Hippocampal formation (tissue), 2 donors: ENCODE results near the gene GABARAPL2.
A peak's percentile ranks its signal among the peaks of the same experiment; 100 is the strongest.

Experiments used
- DNase-seq, 2 donors: peaks; one replicate each; lab custom pipeline; 2025; lab: John Stamatoyannopoulos, UW

GABARAPL2 gene

GRCh38 chr16:75555213-75555706 lies 10.9 kb upstream of the GABARAPL2 start:
- peak; percentile 82 to 86 for DNase-seq

- DNase-seq, result peak; percentile 93 to 96
Measured at GRCh38 chr16:75555707-75556430, 10.3 kb upstream of the GABARAPL2 start, which contains the start of gene TMEM231. Gene TMEM231, minus strand, starts transcription at chr16:75556252. Its CDS starts 43 bp downstream, at chr16:75556209.

GRCh38 chr16:75556431-75556950 lies 9.7 kb upstream of the GABARAPL2 start:
- DNase-seq, result no peak

GRCh38 chr16:75558846-75559401 lies 7.3 kb upstream of the GABARAPL2 start:
- DNase-seq, result no peak

- DNase-seq, result no peak
Measured at GRCh38 chr16:75559564-75560372, 6.4 kb upstream of the GABARAPL2 start.

- DNase-seq, result no peak
Measured at GRCh38 chr16:75565640-75566039, 539 bp upstream of the GABARAPL2 start.

- no peak for DNase-seq
Measured at GRCh38 chr16:75566758-75567255, 628 bp downstream of the GABARAPL2 start.

- no peak for DNase-seq
Measured at GRCh38 chr16:75567911-75568310, 1.7 kb downstream of the GABARAPL2 start.

- DNase-seq, result peak in 1 of 2 donors; percentile 17
Measured at GRCh38 chr16:75570396-75571065, 4.4 kb downstream of the GABARAPL2 start.

- no peak for DNase-seq
Measured at GRCh38 chr16:75572864-75573542, 6.8 kb downstream of the GABARAPL2 start.

- no peak for DNase-seq
Measured at GRCh38 chr16:75573955-75574354, 7.8 kb downstream of the GABARAPL2 start.

GRCh38 chr16:75575958-75576357 lies 9.8 kb downstream of the GABARAPL2 start:
- DNase-seq, result no peak

GRCh38 chr16:75576384-75576811 lies 10.2 kb downstream of the GABARAPL2 start:
- DNase-seq, result peak in 1 of 2 donors; percentile 12

GRCh38 chr16:75578212-75578611 lies 12.0 kb downstream of the GABARAPL2 start:
- DNase-seq, result no peak

- DNase-seq, result no peak
Measured at GRCh38 chr16:75578725-75579124, 12.5 kb downstream of the GABARAPL2 start.

- DNase-seq, result no peak
Measured at GRCh38 chr16:75579281-75579834, 13.2 kb downstream of the GABARAPL2 start.

- DNase-seq, result no peak
Measured at GRCh38 chr16:75584108-75584507, 17.9 kb downstream of the GABARAPL2 start.

- DNase-seq, result no peak
Measured at GRCh38 chr16:75588716-75589115, 22.5 kb downstream of the GABARAPL2 start.

GRCh38 chr16:75589306-75589705 lies 23.1 kb downstream of the GABARAPL2 start:
- peak in 1 of 2 donors; percentile 21 for DNase-seq
